NCI-H1436 treated with DMSO at 0.1 percent for 48 hours (cell line): Measurements from ENCODE around the gene P2RY14.
A peak's percentile ranks its signal among the peaks of the same experiment; 100 is the strongest.
"Not testable (repeated sequence)": the region's sequence is repeated elsewhere in the genome, so short reads cannot be mapped to it uniquely, and the experiment has no call there.

Source experiments
- DNase-seq: peaks from one replicate; lab custom pipeline; 2025; lab: John Stamatoyannopoulos, UW

The P2RY14 gene

GRCh38 chr3:151262871-151263525 lies 15.3 kb downstream of the P2RY14 start:
- DNase-seq: no peak

GRCh38 chr3:151259664-151260063 lies 18.7 kb downstream of the P2RY14 start:
- DNase-seq: no peak

GRCh38 chr3:151256749-151257148 lies 21.6 kb downstream of the P2RY14 start:
- no peak for DNase-seq

- DNase-seq: no peak
Measured at GRCh38 chr3:151248772-151249337, 29.5 kb downstream of the P2RY14 start.

- not testable (repeated sequence) for DNase-seq
Measured at GRCh38 chr3:151242006-151242405, 36.3 kb downstream of the P2RY14 start.

GRCh38 chr3:151236736-151237135 lies 41.6 kb downstream of the P2RY14 start:
- DNase-seq: no peak

- no peak for DNase-seq
Measured at GRCh38 chr3:151236316-151236715, 42.0 kb downstream of the P2RY14 start.

- no peak for DNase-seq
Measured at GRCh38 chr3:151234825-151235224, 43.5 kb downstream of the P2RY14 start.

- DNase-seq: no peak
Measured at GRCh38 chr3:151232991-151233390, 45.4 kb downstream of the P2RY14 start.

- DNase-seq: not testable (repeated sequence)
Measured at GRCh38 chr3:151232403-151232802, 45.9 kb downstream of the P2RY14 start.

- DNase-seq: no peak
Measured at GRCh38 chr3:151230646-151231045, 47.7 kb downstream of the P2RY14 start.

GRCh38 chr3:151228666-151229040 lies 49.7 kb downstream of the P2RY14 start:
- no peak for DNase-seq

- DNase-seq: peak; percentile 32
Measured at GRCh38 chr3:151227807-151228665, 50.3 kb downstream of the P2RY14 start.

- no peak for DNase-seq
Measured at GRCh38 chr3:151227266-151227806, 51.0 kb downstream of the P2RY14 start.

GRCh38 chr3:151226825-151227224 lies 51.5 kb downstream of the P2RY14 start:
- DNase-seq: no peak

- no peak for DNase-seq
Measured at GRCh38 chr3:151226088-151226563, 52.2 kb downstream of the P2RY14 start.

GRCh38 chr3:151225040-151225975 lies 53.0 kb downstream of the P2RY14 start:
- no peak for DNase-seq

GRCh38 chr3:151224268-151224866 lies 54.0 kb downstream of the P2RY14 start:
- DNase-seq: no peak

GRCh38 chr3:151219056-151219455 lies 59.3 kb downstream of the P2RY14 start:
- DNase-seq: no peak

- no peak for DNase-seq
Measured at GRCh38 chr3:151218136-151218535, 60.2 kb downstream of the P2RY14 start.
